Thyroid gland (tissue), 4 donors: ENCODE results near the gene PDXK.

Source experiments
- POLR2A ChIP-seq, 2 donors: fragments of 450-650 bp; IDR thresholded peaks; one replicate each; pipeline ENCODE4 v1.6.1; 2017; ENCODE audit warnings: antibody characterized with exemption in 2 of 2, mild to moderate bottlenecking in 2 of 2, moderate library complexity in 1 of 2
- TF ChIP-seq, protein P1 (sequence below), 6 experiments: fragments of 200-600 bp in 3 of 6; fragments of 450-650 bp in 3 of 6; sonication (generic) in 3 of 6; IDR thresholded peaks; one replicate each; pipeline ENCODE4 v1.5.1; 2016 to 2019; ENCODE audit warnings: antibody characterized with exemption in 6 of 6, mild to moderate bottlenecking in 2 of 6, inconsistent platforms in 1 of 6, moderate library complexity in 1 of 6

DNA sequence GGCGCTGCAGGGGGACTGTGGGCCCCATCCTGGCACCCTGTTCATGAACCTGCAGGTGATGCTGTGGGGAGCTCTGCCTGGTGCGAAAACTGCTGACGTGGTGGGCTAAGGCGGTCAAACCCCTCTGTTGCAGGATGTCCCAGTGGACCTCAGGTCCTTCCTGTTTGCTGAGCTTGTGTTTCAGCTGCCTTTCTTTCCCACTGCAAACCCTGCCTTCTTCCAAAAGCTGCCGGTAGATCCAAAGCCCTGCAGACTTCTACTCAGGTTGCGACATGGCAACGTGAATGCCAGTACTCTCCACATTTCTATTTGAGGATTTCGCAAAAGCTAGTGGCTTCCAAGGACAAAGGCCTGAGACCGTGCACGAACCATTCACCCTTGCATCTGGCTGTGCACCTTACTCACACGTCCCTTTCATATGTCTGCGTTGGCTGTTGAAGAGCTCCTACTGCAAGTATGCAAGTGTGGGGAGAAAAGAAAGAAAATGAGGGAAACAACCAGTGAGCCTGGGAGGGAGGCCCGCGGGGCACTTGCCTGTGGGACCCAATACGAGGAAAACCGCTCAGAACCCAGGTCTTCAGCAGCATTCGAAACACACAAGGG, 64.3 kb downstream of the PDXK start:
- no peak for TF ChIP-seq POLR2A (IDR thresholded peaks at IDR 0.05)
- TF ChIP-seq, protein P1, sequence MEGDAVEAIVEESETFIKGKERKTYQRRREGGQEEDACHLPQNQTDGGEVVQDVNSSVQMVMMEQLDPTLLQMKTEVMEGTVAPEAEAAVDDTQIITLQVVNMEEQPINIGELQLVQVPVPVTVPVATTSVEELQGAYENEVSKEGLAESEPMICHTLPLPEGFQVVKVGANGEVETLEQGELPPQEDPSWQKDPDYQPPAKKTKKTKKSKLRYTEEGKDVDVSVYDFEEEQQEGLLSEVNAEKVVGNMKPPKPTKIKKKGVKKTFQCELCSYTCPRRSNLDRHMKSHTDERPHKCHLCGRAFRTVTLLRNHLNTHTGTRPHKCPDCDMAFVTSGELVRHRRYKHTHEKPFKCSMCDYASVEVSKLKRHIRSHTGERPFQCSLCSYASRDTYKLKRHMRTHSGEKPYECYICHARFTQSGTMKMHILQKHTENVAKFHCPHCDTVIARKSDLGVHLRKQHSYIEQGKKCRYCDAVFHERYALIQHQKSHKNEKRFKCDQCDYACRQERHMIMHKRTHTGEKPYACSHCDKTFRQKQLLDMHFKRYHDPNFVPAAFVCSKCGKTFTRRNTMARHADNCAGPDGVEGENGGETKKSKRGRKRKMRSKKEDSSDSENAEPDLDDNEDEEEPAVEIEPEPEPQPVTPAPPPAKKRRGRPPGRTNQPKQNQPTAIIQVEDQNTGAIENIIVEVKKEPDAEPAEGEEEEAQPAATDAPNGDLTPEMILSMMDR (IDR thresholded peaks at IDR 0.05), result no peak
